Smooth muscle cell (in vitro differentiated cells): ENCODE data around the gene INKA2. TPM values are rescaled to one million over a fixed set of nuclear protein-coding genes. Genes with fewer than 3 reads are reported as not detected.

Experiments
- DNase-seq: peaks from one replicate; lab custom pipeline; 2025; ENCODE audit not compliant: unreplicated experiment; lab: John Stamatoyannopoulos, UW
- H2AFZ ChIP-seq: fragments of 200-600 bp; sonication (generic); 2 replicates; pipeline ENCODE4 v1.6.0; 2016; ENCODE audit warnings: antibody characterized with exemption, low read depth, mild to moderate bottlenecking
- H3F3A ChIP-seq: fragments of 200-600 bp; sonication (generic); 2 replicates; pipeline ENCODE4 v1.6.0; 2017; ENCODE audit warnings: antibody characterized with exemption, low read depth
- H3K27ac ChIP-seq: fragments of 200-600 bp; sonication (generic); 2 replicates; pipeline ENCODE4 v1.5.1; 2016; ENCODE audit warnings: low read depth, mild to moderate bottlenecking
- H3K27me3 ChIP-seq: fragments of 200-600 bp; sonication (generic); 2 replicates; pipeline ENCODE4 v1.6.1; 2016; ENCODE audit warnings: low read depth, mild to moderate bottlenecking
- H3K36me3 ChIP-seq: fragments of 200-600 bp; sonication (generic); 2 replicates; pipeline ENCODE4 v1.5.1; 2016; ENCODE audit warnings: low read depth
- H3K4me1 ChIP-seq: fragments of 200-600 bp; sonication (generic); 2 replicates; pipeline ENCODE4 v1.5.1; 2016; ENCODE audit warnings: low read depth
- H3K4me2 ChIP-seq: fragments of 200-600 bp; sonication (generic); 2 replicates; pipeline ENCODE4 v1.6.0; 2016; ENCODE audit warnings: mild to moderate bottlenecking
- H3K4me3 ChIP-seq: fragments of 200-600 bp; sonication (generic); 2 replicates; pipeline ENCODE4 v1.5.1; 2016; ENCODE audit warnings: mild to moderate bottlenecking
- H3K79me2 ChIP-seq: fragments of 200-600 bp; sonication (generic); 2 replicates; pipeline ENCODE4 v1.6.0; 2016; ENCODE audit warnings: low read depth, mild to moderate bottlenecking
- H3K9ac ChIP-seq: fragments of 200-600 bp; sonication (generic); 2 replicates; pipeline ENCODE4 v1.6.0; 2016; ENCODE audit warnings: low read depth
- H3K9me3 ChIP-seq: fragments of 200-600 bp; sonication (generic); replicated peaks from 2 replicates; pipeline ENCODE4 v1.5.1; 2016; ENCODE audit warnings: low read depth
- H4K20me1 ChIP-seq: fragments of 200-600 bp; sonication (generic); 2 replicates; pipeline ENCODE4 v1.6.0; 2016; ENCODE audit warnings: low read depth
- CTCF ChIP-seq: fragments of 200-600 bp; sonication (generic); IDR thresholded peaks from 2 replicates; pipeline ENCODE4 v1.5.1; 2017; ENCODE audit warnings: borderline replicate concordance, mild to moderate bottlenecking, antibody characterized with exemption; ENCODE audit not compliant: insufficient read depth, poor library complexity, severe bottlenecking
- WGBS: methylation state at CpG from one replicate; pipeline ENCODE4 v1.1.7; 2016; ENCODE audit warnings: low lambda C conversion rate; 5-methylcytosine and 5-hydroxymethylcytosine counted together
- polyA plus RNA-seq: library from polyadenylated mRNA; unstranded; fragments of >200 nt; fragmentation: Nextera tagmentation; extraction: Ambion mirVana; gene quantifications from 2 replicates; pipeline ENCODE4 v1.2.1, GENCODE V29; 2016
- total RNA-seq: library from RNA; depleted of rRNA; stranded (reverse); fragments of >200 nt; gene quantifications from 2 replicates; pipeline ENCODE4 v1.2.3, GENCODE V29; 2014

The INKA2 gene
- total and polyA plus RNA-seq, 2 experiments from 2014 or later, result 1.8 TPM; not detected in 1

GRCh38 chr1:111735858-111736544 is 3.2 kb downstream of the INKA2 start:
- no peak for DNase-seq
- Histone ChIP-seq H4K20me1 (peaks cover 22% of the 10 kb centered on the region), H3K27me3 (peaks cover 1% of the 10 kb centered on the region), H3F3A (peaks cover 9% of the 10 kb centered on the region), H3K79me2 (no peaks in the 10 kb centered on the region), H3K9ac (no peak overlapping the region), H3K36me3 (no peaks in the 10 kb centered on the region), H2AFZ (no peak overlapping the region), H3K4me3 (no peak overlapping the region), H3K27ac (no peak overlapping the region), H3K4me2 (no peak overlapping the region), H3K9me3 (no peaks in the 10 kb centered on the region), H3K4me1 (peaks cover 26% of the 10 kb centered on the region)
- TF ChIP-seq CTCF, result no peak
- 68% methylated on average over 8 of the region's 8 CpGs for WGBS

- no peaks in the 10 kb centered on the region for H3K9me3 ChIP-seq
- H3K27me3 ChIP-seq, result no peaks in the 10 kb centered on the region
- H3K79me2 ChIP-seq, result no peaks in the 10 kb centered on the region
- H3K4me3 ChIP-seq, result no peak overlapping the region
- WGBS, result 80% methylated on average over 4 of the region's 4 CpGs
- H3K4me1 ChIP-seq, result peaks cover 26% of the 10 kb centered on the region
- no peaks in the 10 kb centered on the region for H3K36me3 ChIP-seq
- H3K9ac ChIP-seq, result no peak overlapping the region
- H3F3A ChIP-seq, result peaks cover 9% of the 10 kb centered on the region
- H4K20me1 ChIP-seq, result peaks cover 26% of the 10 kb centered on the region
- no peak overlapping the region for H2AFZ ChIP-seq
- no peak overlapping the region for H3K27ac ChIP-seq
- TF ChIP-seq CTCF, result no peak
- no peak overlapping the region for H3K4me2 ChIP-seq
- DNase-seq, result no peak
These were observed 3.9 kb downstream of the INKA2 start for GRCh38 chr1:111735321-111735720.

- Histone ChIP-seq H3K9ac (no peak overlapping the region), H3K36me3 (no peaks in the 10 kb centered on the region), H3K4me1 (peaks cover 26% of the 10 kb centered on the region), H3F3A (peaks cover 9% of the 10 kb centered on the region), H3K79me2 (no peaks in the 10 kb centered on the region), H4K20me1 (peaks cover 26% of the 10 kb centered on the region), H2AFZ (no peak overlapping the region), H3K4me2 (no peak overlapping the region), H3K9me3 (no peaks in the 10 kb centered on the region), H3K4me3 (no peak overlapping the region), H3K27ac (no peak overlapping the region), H3K27me3 (no peaks in the 10 kb centered on the region)
- no peak for TF ChIP-seq CTCF
- WGBS, result 96% methylated on average over 3 of the region's 3 CpGs
- no peak for DNase-seq
These were observed 4.3 kb downstream of the INKA2 start for GRCh38 chr1:111734856-111735255.

- Histone ChIP-seq H3K4me2 (no peak overlapping the region), H3F3A (peaks cover 9% of the 10 kb centered on the region), H3K27ac (no peak overlapping the region), H3K36me3 (no peaks in the 10 kb centered on the region), H3K9me3 (no peaks in the 10 kb centered on the region), H3K9ac (no peak overlapping the region), H3K27me3 (no peaks in the 10 kb centered on the region), H3K4me3 (no peak overlapping the region), H4K20me1 (peaks cover 26% of the 10 kb centered on the region), H3K4me1 (peaks cover 26% of the 10 kb centered on the region), H3K79me2 (no peaks in the 10 kb centered on the region), H2AFZ (no peak overlapping the region)
- no peak for DNase-seq
- WGBS, result 92% methylated on average over 3 of the region's 3 CpGs
- no peak for TF ChIP-seq CTCF
These were observed 4.8 kb downstream of the INKA2 start for GRCh38 chr1:111734426-111734825.
